ENCODE data around the gene FSD1. TPM values are rescaled to one million over a fixed set of nuclear protein-coding genes. Genes with fewer than 3 reads are reported as not detected.
"Not testable (repeated sequence)": the region's sequence is repeated elsewhere in the genome, so short reads cannot be mapped to it uniquely, and the experiment has no call there.

FSD1 gene
- total RNA-seq, 2 experiments from 2014 or later: 0.98 to 1.0 TPM

DNA sequence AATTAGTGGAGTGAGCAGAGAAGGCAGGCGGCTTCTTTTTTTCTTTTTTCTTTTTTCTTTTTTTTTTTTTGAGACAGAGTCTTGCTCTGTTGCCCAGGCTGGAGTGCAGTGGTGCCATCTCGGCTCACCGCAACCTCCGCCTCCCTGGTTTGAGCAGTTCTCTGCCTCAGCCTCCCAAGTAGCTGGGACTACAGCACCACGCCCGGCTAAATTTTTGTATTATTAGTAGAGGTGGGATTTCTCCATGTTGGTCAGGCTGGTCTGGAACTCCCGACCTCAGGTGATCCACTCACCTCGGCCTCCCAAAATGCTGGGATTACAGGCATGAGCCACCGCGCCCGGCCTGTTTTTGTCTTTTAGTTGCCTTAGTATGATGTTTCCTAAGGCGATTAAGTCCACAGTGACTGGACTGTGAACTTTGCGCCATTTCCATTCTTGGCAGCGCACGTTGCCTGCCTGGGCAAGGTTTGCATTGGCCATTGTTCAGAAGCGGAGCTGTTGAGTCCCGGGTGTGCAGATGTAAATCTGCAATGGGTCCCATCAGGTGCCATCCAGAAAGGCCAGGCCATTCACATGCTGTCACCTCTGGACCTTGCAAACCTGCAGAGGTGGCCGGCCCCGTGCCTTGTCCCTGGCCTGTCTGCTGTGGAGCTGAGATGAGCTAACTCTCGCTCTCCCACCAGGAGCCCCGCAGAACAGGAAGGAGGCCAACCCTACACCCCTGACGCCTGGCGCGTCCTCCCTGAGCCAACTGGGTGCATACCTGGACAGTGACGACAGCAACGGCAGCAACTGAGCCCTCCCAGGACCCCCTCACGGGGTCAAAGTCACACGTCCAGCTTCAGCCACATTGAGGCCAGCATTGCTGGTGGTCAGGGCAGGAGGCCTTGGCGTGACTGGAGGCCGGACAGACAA, 36.2 kb upstream of the FSD1 start:
- ATAC-seq (ENCODE audit: poor library complexity) (no peak), DNase-seq (no peak)
- peaks cover 18% of the 10 kb centered on the region for H3K4me1 Mint-ChIP-seq (ENCODE audit: low read depth)
- no peak overlapping the region for H3K27ac Mint-ChIP-seq
- CTCF ChIA-PET: interaction anchor here (1.3 to 2.2 kb wide), 5 partner anchors 8 to 257 kb away, joined by 4 to 36 read pairs (median 7); partner anchors contain the start of genes MPND and SH3GL1
- H3K9me3 Mint-ChIP-seq: no peaks in the 10 kb centered on the region
- no peaks in the 10 kb centered on the region for H3K27me3 Mint-ChIP-seq
- Histone ChIP-seq H3K9me3 (ENCODE audit: control insufficient read depth in 1 of 2, insufficient read depth in 1 of 2, low read length in 2 of 2) (peaks cover 0 to 5% of the 10 kb centered on the region in 2 experiments), H3K4me1 (ENCODE audit: insufficient read depth, low read length) (peaks cover 19% of the 10 kb centered on the region), H3K4me3 (ENCODE audit: low read length) (no peak overlapping the region), H3K27ac (ENCODE audit: low read depth in 1 of 2, low read length in 2 of 2) (no peak overlapping the region), H3K27me3 (ENCODE audit: control insufficient read depth in 1 of 2, insufficient read depth in 2 of 2, low read length in 2 of 2) (no peaks in the 10 kb centered on the region), H3K36me3 (ENCODE audit: insufficient read depth, low read length) (peaks cover 61% of the 10 kb centered on the region)
- POLR2A ChIA-PET: interaction anchor here (1.0 to 1.9 kb wide), 3 partner anchors 51 to 134 kb away, joined by 3 to 7 read pairs (median 4); partner anchors contain the start of genes CHAF1A and MPND
- no peak overlapping the region for H3K4me3 Mint-ChIP-seq
- TF ChIP-seq CTCF (IDR thresholded peaks at IDR 0.05): no peak
- intact Hi-C loops (cut with DNase I, micrococcal nuclease): loop anchor here (1.0 to 5.0 kb wide), 4 partner anchors 84 to 257 kb away; partner anchors contain the start of genes CHAF1A (in 2 of the 2) and SH3GL1 (in 1 of the 2)
- H3K36me3 Mint-ChIP-seq (ENCODE audit: low read depth): peaks cover 58% of the 10 kb centered on the region

DNA sequence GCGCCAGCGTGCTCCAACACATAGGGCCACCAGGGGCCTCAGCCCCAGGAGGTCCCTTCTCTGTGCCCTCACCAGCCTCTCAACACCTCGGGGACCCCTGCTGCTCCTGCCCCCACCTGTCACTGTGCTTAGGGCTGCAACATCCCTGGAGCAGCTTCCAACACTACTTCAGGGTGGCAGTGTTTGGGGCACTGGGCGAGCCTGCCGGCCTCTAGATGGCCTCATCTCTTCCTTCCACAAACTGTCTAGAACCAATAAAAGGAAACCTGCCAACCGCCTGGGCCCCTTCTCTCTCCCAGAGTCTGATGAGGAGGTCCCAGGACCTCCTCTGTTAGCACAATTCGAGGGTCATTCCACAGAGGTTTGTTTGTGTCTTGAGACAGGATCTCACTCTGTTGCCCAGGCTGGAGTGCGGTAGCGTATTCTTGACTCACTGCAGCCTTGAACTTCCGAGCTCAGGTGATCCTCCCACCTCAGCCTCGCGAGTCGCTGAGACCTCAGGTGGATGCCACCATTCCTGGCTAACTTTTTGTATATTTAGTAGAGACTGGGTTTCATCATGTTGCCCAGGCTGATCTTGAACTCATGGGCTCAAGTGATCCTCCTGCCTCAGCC, 35.5 kb upstream of the FSD1 start:
- peaks cover 18% of the 10 kb centered on the region for H3K4me1 Mint-ChIP-seq (ENCODE audit: low read depth)
- ATAC-seq (ENCODE audit: poor library complexity) (no peak), DNase-seq (no peak)
- ChIA-PET POLR2A (interaction anchor here (1.0 to 1.9 kb wide), 2 partner anchors 74 to 134 kb away, joined by 3 to 7 read pairs; partner anchors contain the start of genes CHAF1A and MPND), CTCF (interaction anchor here (2.2 kb wide), 1 partner anchor 83 kb away, joined by 36 read pairs; no protein-coding TSS in a partner anchor)
- intact Hi-C loops (cut with DNase I, micrococcal nuclease): loop anchor here in 1 of 2 experiments (5.0 kb wide), 1 partner anchor 133 kb away; the partner anchor contains the start of genes CHAF1A and SH3GL1
- TF ChIP-seq CTCF (IDR thresholded peaks at IDR 0.05): no peak
- H3K36me3 Mint-ChIP-seq (ENCODE audit: low read depth): peaks cover 55% of the 10 kb centered on the region
- Histone ChIP-seq H3K27me3 (ENCODE audit: control insufficient read depth in 1 of 2, insufficient read depth in 2 of 2, low read length in 2 of 2) (no peaks in the 10 kb centered on the region), H3K36me3 (ENCODE audit: insufficient read depth, low read length) (peaks cover 58% of the 10 kb centered on the region), H3K27ac (ENCODE audit: low read depth in 1 of 2, low read length in 2 of 2) (no peak overlapping the region), H3K9me3 (ENCODE audit: control insufficient read depth in 1 of 2, insufficient read depth in 1 of 2, low read length in 2 of 2) (peaks cover 0 to 5% of the 10 kb centered on the region in 2 experiments), H3K4me1 (ENCODE audit: insufficient read depth, low read length) (peaks cover 18% of the 10 kb centered on the region), H3K4me3 (ENCODE audit: low read length) (no peak overlapping the region)
- no peak overlapping the region for H3K4me3 Mint-ChIP-seq
- no peaks in the 10 kb centered on the region for H3K9me3 Mint-ChIP-seq
- H3K27me3 Mint-ChIP-seq: no peaks in the 10 kb centered on the region
- no peak overlapping the region for H3K27ac Mint-ChIP-seq

GRCh38 chr19:4272894-4273293, 31.5 kb upstream of the FSD1 start:
- POLR2A ChIA-PET: interaction anchor here (1.5 kb wide), 1 partner anchor 28 kb away, joined by 4 read pairs; no protein-coding TSS in a partner anchor
- H3K4me3 Mint-ChIP-seq: no peak overlapping the region
- TF ChIP-seq CTCF (IDR thresholded peaks at IDR 0.05): no peak
- Histone ChIP-seq H3K4me1 (ENCODE audit: insufficient read depth, low read length) (no peaks in the 10 kb centered on the region), H3K27ac (ENCODE audit: low read depth in 1 of 2, low read length in 2 of 2) (no peak overlapping the region), H3K9me3 (ENCODE audit: control insufficient read depth in 1 of 2, insufficient read depth in 1 of 2, low read length in 2 of 2) (peaks cover 0 to 5% of the 10 kb centered on the region in 2 experiments), H3K36me3 (ENCODE audit: insufficient read depth, low read length) (peaks cover 30% of the 10 kb centered on the region), H3K4me3 (ENCODE audit: low read length) (no peak overlapping the region), H3K27me3 (ENCODE audit: control insufficient read depth in 1 of 2, insufficient read depth in 2 of 2, low read length in 2 of 2) (no peaks in the 10 kb centered on the region)
- ATAC-seq (ENCODE audit: poor library complexity): no peak
- peaks cover 4% of the 10 kb centered on the region for H3K27me3 Mint-ChIP-seq
- CTCF ChIA-PET: no interaction called here
- no peak overlapping the region for H3K27ac Mint-ChIP-seq
- intact Hi-C loops (cut with DNase I, micrococcal nuclease): no loop called here
- no peaks in the 10 kb centered on the region for H3K9me3 Mint-ChIP-seq
- H3K36me3 Mint-ChIP-seq (ENCODE audit: low read depth): peaks cover 24% of the 10 kb centered on the region
- DNase-seq: no peak
- H3K4me1 Mint-ChIP-seq (ENCODE audit: low read depth): no peaks in the 10 kb centered on the region

GRCh38 chr19:4274321-4274686, 30.1 kb upstream of the FSD1 start:
- H3K4me3 Mint-ChIP-seq; H3K27me3 ChIP-seq (ENCODE audit: control insufficient read depth in 1 of 2, insufficient read depth in 2 of 2, low read length in 2 of 2); H3K27ac Mint-ChIP-seq; CTCF ChIA-PET; H3K9me3 Mint-ChIP-seq; DNase-seq; ATAC-seq (ENCODE audit: poor library complexity); H3K9me3 ChIP-seq (ENCODE audit: control insufficient read depth in 1 of 2, insufficient read depth in 1 of 2, low read length in 2 of 2); H3K27ac ChIP-seq (ENCODE audit: low read depth in 1 of 2, low read length in 2 of 2); H3K4me3 ChIP-seq (ENCODE audit: low read length); H3K4me1 ChIP-seq (ENCODE audit: insufficient read depth, low read length); H3K4me1 Mint-ChIP-seq (ENCODE audit: low read depth); intact Hi-C loops (cut with DNase I, micrococcal nuclease): not testable (repeated sequence)
- Mint-ChIP-seq H3K27me3 (peaks cover 13% of the 10 kb centered on the region), H3K36me3 (ENCODE audit: low read depth) (peaks cover 12% of the 10 kb centered on the region)
- H3K36me3 ChIP-seq (ENCODE audit: insufficient read depth, low read length): peaks cover 16% of the 10 kb centered on the region
- POLR2A ChIA-PET: interaction anchor here (1.5 kb wide), 1 partner anchor 27 kb away, joined by 4 read pairs; no protein-coding TSS in a partner anchor

Data from CD4-positive, alpha-beta T cell (primary cell).